Stimulated activated CD8-positive, alpha-beta memory T cell treated with anti-CD3 and anti-CD28 coated beads, Interleukin-4, amount 100 ng/mL, for 24 hours (primary cell): Measurements from ENCODE around the gene AP1S3.

Experiments used
- DNase-seq: peaks from one replicate; pipeline ENCODE4 v3.0.0-alpha.2; 2020; ENCODE audit warnings: low read depth

AP1S3 gene

GRCh38 chr2:223759569-223760430 lies 77.6 kb downstream of the AP1S3 start:
- DNase-seq, result no peak

DNA sequence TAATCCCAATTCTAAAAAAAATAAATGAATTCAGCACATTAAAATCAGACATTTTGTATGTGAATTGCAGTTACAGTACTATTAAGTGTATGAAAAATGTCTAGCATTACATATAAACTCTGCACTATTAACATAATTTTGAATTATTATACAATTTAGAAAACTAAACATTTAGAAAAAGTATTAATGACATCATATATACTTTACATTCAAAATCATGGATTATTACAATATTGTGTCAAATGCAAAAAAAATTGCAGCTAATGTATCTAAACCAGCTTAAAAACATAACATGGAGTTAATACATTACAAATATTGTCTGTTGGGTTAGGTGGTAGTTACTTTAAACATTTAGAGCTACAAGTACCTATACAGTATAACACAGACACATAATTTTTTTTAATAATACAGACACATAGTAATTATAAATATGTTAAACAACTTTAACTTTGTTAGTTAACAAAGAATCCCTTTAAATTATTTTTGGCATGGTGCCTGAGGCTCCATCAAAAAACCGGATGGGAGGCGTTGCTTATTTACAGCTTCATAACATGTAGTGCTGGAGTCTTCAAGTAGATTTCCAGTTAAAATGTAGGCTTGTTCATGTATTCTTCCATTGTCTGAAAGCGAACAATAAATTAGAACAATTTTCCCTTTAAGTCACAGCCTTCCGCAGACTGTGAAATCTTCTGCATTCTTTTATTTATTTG lies 79.1 kb downstream of the AP1S3 start:
- DNase-seq, result no peak

DNA sequence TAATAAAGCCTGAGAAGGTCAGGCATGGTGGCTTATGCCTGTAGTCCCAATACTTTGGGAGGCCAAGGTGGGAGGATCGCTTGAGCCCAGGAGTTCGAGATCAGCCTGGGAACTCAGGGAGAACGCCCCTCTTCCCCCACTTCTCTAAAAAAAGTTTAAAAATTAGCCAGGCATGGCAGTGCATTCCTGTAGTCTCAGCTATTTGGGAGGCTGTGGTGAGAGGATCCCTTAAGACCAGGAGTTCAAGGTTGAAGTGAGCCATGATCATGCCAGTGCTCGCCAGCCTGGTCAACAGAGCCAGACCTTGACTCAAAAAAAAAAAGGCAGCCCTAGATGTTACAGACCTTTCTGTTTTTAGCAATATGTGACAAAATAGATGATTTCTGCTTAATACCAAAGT lies 83.4 kb downstream of the AP1S3 start:
- no peak for DNase-seq

DNA sequence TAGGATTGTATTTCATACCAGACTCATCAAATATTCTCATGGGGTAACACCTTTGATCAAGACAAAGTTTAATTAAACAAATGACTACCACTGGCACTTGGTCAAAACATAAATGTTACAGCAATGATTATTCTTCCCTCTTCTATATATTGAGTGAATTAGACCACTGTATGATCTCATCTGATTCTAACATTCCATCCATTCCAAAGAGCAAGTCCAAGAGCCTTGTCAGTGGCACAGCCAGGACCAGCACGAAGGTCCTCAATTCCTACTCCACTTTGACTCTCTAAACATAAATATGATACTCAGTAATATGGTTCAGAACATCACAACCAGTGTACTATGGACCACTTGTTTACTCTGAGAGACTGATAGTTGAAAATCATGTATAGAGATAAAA lies 86.4 kb downstream of the AP1S3 start:
- DNase-seq, result no peak

GRCh38 chr2:223747392-223748042 lies 89.9 kb downstream of the AP1S3 start:
- no peak for DNase-seq

DNA sequence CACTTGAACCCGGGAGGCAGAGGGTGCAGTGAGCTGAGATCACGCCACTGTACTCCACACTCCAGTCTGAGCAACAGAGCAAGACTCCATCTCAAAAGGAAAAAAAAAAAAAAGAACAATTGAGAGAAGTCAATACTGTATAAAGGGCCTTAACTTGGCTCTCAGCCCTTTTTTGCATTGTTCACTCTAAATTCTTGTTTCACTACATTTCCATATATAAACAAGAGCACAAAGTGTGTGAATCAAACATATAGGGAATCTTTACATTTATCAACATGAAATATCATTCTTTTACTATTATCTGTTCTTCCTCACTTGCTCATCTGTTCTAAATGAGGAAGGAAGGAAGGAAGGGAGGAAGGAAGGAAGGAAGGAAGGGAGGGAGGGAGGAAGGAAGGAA lies 90.8 kb downstream of the AP1S3 start:
- DNase-seq, result no peak

- no peak for DNase-seq
These were observed 92.8 kb downstream of the AP1S3 start for GRCh38 chr2:223744580-223744979.

DNA sequence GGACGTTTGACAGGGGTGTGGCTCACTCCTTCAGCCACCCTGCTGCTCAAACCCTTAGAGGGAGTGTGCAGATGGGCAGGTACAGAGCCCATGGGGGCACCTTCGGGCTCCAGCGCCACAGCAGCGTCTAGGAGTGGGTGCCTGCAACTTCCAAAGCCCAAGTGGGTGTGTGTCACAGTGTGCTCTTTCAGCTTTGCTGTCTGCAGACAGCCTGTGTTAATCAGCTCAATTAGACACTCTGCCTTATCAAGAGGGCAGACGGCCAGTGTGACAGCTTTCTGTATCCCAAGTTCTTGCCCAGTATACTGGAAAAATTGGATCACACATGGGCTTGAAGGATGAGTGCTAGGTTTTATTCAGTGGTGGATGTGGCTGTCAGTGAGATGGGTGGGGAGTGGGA lies 96.7 kb downstream of the AP1S3 start:
- no peak for DNase-seq

DNA sequence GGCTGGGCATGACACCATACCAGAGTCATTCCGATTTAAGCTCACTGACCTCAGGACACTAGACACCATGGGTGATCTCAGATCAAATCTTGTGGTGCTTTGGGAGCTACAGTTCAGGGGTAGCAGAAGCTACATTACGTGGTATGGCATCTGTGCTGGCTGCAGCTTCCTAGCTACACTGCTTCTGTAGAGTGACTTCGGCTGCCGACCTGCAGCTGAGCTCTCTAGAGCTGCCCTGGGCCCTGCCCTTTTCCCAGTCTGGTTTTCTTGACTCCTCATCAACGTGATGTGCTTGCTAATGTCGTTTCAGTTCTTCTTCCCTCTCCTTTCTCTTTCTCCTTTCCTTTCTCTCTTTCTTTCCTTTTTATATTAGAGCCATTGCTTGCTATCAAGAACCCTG lies 100.2 kb downstream of the AP1S3 start:
- no peak for DNase-seq

- no peak for DNase-seq
These were observed 100.9 kb downstream of the AP1S3 start for GRCh38 chr2:223736488-223736887.

- no peak for DNase-seq
These were observed 101.6 kb downstream of the AP1S3 start for GRCh38 chr2:223735659-223736244.

DNA sequence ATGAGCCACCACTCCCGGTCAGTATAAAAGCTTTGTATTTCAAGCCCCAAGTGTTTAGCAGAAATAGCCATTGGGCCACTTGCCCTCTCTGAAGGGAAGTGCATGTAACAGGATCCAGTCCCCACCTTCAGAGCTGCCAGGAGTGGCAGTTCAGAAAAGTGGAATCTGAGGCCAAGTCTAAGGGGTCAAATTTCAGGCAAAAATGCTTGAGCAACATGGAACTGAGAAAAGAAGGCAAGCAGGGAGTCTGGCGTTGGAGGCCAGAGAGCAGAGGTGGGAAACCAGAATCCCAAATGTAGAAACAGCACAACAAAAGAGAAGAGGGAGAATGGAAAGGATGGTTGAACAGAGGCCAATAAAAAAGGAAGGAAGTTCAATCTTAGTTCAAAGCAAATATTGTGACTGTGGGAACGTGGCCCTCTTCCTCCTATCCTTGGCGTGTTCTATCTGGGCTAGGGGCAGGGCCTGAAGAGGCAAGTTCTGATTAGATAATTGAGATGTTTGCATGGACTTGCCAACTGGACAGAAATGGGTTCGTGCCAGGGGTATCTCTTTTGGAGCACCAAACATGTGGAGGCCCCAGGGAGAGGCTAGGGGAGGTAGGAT lies 102.2 kb downstream of the AP1S3 start:
- DNase-seq, result no peak

DNA sequence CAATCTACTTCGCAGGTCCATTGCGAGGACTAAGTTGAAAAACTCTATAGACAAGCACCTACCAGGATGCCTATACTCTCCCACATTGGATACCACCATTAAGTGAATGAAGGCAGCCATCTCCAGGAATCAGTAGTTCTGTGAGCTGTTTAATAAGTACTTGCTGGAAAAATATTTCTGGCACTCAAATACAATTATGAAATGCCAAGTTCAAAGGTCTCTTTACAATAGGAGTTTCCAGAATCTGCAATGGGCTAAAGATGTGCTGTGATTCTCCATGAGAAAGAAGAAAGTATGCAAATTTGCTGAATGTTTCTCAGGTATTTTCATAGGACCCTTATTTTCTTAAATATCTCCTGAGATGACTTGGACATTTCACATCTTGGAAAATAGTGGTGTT lies 103.0 kb downstream of the AP1S3 start:
- DNase-seq, result no peak

GRCh38 chr2:223732346-223732745 lies 105.0 kb downstream of the AP1S3 start:
- no peak for DNase-seq

DNA sequence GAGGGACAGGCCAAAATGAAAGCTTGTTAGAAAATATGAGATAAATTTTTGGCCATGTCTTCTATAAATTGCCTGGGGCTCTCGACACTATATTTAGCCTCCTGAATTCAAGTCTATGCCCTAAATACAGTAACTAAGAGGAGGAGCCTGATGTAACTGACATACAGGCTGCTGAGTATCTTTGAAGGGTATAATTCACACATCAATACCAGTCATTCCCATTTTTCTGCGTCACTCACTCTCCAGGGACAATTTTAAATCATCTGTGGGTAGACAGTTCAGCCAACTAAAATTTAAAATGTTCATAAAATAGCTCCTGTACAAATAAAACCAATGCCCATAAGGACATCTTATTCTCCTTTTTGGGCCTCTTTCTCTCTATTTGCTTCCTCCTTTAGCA lies 105.9 kb downstream of the AP1S3 start:
- DNase-seq, result no peak

DNA sequence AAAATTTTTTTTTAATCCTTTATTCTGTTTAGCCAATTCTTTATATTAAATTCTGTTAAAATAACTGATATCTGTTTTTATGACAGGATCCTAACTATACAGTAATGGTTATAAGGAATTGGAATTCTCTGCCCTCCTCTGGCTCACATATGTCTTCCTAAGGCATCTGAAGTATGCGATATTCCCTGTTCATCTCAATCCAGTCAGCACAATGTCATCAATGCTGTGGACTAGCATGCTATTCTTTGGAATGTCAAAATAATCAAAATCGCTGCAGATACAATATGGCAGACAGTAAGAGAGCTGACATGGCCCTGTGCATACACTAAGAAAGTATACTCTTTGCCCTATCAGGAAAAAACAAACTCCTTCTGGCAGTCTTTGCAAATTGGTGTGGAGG lies 107.6 kb downstream of the AP1S3 start:
- DNase-seq, result no peak

DNA sequence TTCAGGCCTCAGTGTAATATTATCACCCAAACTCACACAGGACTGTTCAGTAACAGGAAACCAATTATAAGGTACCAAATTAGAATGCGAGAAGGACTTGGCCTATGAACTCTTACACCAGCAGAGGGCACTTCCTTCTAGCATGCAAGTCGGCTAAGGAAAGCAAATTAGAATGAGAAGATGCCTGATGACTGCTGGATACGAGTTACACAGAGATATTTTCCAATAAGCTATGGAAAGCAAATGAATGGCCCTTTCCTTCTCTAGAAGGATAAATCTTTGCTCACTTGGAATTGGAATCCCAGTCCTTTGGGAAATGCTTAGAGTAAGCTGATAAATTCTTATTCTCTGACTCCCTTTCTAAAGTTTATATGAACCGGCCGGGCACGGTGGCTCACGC lies 109.8 kb downstream of the AP1S3 start:
- peak; percentile 1 for DNase-seq

DNA sequence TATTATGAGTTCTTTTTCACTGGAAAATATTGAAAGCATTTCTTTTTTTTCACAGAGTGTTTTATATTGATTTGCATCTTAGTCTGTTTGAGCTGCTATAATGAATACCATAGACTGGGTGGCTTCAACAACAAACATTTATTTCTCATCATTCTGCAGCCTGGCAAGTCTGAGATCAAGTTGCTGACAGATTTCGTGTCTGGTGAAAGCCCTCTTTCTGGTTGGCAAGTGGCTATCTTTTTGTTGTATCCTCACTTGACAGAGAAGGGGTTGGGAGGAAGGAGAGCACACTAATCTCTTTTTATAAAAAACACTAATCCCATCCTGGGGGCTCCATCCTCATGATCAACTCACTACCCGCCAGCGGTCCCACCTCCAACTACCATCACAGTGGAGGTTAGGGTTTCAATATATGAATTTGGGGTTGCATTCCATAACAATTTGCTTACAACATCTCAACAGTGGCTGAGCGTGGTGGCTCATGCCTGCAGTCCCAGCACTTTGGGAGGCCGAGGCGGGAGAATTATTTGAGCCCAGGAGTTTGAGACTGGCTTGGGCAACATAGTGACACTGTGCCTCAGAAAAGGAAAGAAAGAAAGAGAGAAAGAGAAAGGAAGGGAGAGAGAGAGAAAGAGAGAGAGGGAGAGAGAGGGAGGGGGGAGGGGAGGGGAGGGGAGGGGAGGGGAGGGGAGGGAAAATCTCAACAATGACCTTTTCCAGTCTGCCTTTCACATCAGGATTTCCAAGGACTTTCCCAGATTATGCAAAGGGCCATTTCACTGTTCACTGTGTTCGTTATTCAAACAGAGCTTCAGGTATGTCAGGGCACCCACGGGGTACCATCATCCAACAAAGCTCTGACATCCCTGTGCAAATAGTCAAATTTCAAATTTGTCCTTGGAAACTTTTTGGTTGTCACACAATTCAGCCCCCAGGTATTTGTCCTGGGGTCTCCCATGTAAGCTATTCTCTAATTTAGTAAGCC lies 111.1 kb downstream of the AP1S3 start:
- no peak for DNase-seq

GRCh38 chr2:223725494-223725893 lies 111.9 kb downstream of the AP1S3 start:
- no peak for DNase-seq

GRCh38 chr2:223724861-223725260 lies 112.5 kb downstream of the AP1S3 start:
- no peak for DNase-seq

- no peak for DNase-seq
These were observed 113.4 kb downstream of the AP1S3 start for GRCh38 chr2:223723954-223724411.
